Transverse colon (tissue), 4 donors: ENCODE measurements around the gene ONECUT1. TPM values are rescaled to one million over a fixed set of nuclear protein-coding genes. Genes with fewer than 3 reads are reported as not detected.

ENCODE experiments used
- DNase-seq: peaks from one replicate; pipeline ENCODE4 v3.0.0-alpha.2; 2019
- H3K27ac ChIP-seq, 4 donors: fragments of 200-600 bp; sonication (generic); 2 replicates each; pipeline ENCODE4 v1.5.1; 2016 to 2018; ENCODE audit warnings: inconsistent platforms in 4 of 4
- H3K27me3 ChIP-seq: fragments of 200-600 bp; sonication (generic); 2 replicates; pipeline ENCODE4 v1.5.1; 2017; ENCODE audit warnings: inconsistent platforms
- H3K36me3 ChIP-seq, 4 donors: fragments of 200-600 bp; sonication (generic); 2 replicates each; pipeline ENCODE4 v1.5.1; 2017 to 2019; ENCODE audit warnings: inconsistent platforms in 4 of 4
- H3K4me1 ChIP-seq, 4 donors: fragments of 200-600 bp; sonication (generic); 2 replicates each; pipeline ENCODE4 v1.5.1; 2017 to 2020; ENCODE audit warnings: inconsistent platforms in 4 of 4
- H3K4me3 ChIP-seq, 4 donors: fragments of 200-600 bp; sonication (generic); 1 replicate in 1 of 4; 2 replicates in 3 of 4; pipeline versions ENCODE4 v1.5.1 to v1.6.1; 2017 to 2019; ENCODE audit warnings: inconsistent platforms in 4 of 4
- H3K9me3 ChIP-seq, 2 donors: fragments of 200-600 bp; sonication (generic); 2 replicates each; pipeline ENCODE4 v1.5.1; 2017 to 2019; ENCODE audit warnings: inconsistent platforms in 2 of 2
- CTCF ChIP-seq, 5 experiments: fragments of 200-600 bp in 3 of 5; fragments of 450-650 bp in 2 of 5; sonication (generic) in 3 of 5; IDR thresholded peaks; 1 replicate in 2 of 5; 2 replicates in 3 of 5; pipeline ENCODE4 v1.5.1; 2016 to 2017; ENCODE audit warnings: antibody characterized with exemption in 5 of 5, inconsistent platforms in 3 of 5, mild to moderate bottlenecking in 2 of 5, moderate library complexity in 1 of 5
- EP300 ChIP-seq: sonication (generic); formaldehyde crosslinking; IDR thresholded peaks from one replicate; pipeline ENCODE4 v1.6.1; 2017; ENCODE audit warnings: antibody characterized with exemption, low read depth
- POLR2A ChIP-seq: fragments of 450-650 bp; IDR thresholded peaks from one replicate; pipeline ENCODE4 v1.6.1; 2016; ENCODE audit warnings: antibody characterized with exemption, mild to moderate bottlenecking, moderate library complexity
- POLR2AphosphoS5 ChIP-seq, 3 donors: sonication (generic); formaldehyde crosslinking; IDR thresholded peaks; one replicate each; pipeline ENCODE4 v1.6.1; 2016; ENCODE audit warnings: antibody characterized with exemption in 3 of 3
- WGBS, 2 donors: methylation state at CpG; one replicate each; pipeline ENCODE4 v1.1.5; 2018; ENCODE audit warnings: low coverage in 1 of 2; 5-methylcytosine and 5-hydroxymethylcytosine counted together
- in situ Hi-C, 4 donors: fragments of 200-750 bp; cut with MboI; loops; one replicate each; pipeline versions ENCODE4 v1.15.0 to v1.15.1; 2017; ENCODE audit warnings: low sequenced_read_pairs in 3 of 4, low pct_ligation_motif_present in 1 of 4, low pct_unique_long_range_greater_than_20kb in 1 of 4
- intact Hi-C: fragments of 100-400 bp; cut with DNase I; formaldehyde crosslinking; loops from one replicate; pipeline ENCODE4 v1.15.1; 2023; ENCODE audit warnings: low total_unique reads
- total RNA-seq, 4 donors: library from RNA; depleted of rRNA; stranded (reverse); fragments of >200 nt; gene quantifications; one replicate each; pipeline ENCODE4 v1.1.0, GENCODE V29; 2016

Gene ONECUT1
- total RNA-seq, 4 donors from 2014 or later, result 0.64 TPM; not detected in 3

- H3K27me3 ChIP-seq, result no peaks in the 10 kb centered on the region
- TF ChIP-seq POLR2A (no peak), EP300 (no peak), POLR2AphosphoS5 (IDR thresholded peaks at IDR 0.05) (no peak), CTCF (IDR thresholded peaks at IDR 0.05) (no peak)
- in situ Hi-C loops (loop anchor here (5.0 to 25.0 kb wide), 7 partner anchors 120 to 487 kb away; no protein-coding TSS in a partner anchor), intact Hi-C loops (loop anchor here (5.0 kb wide), 1 partner anchor 470 kb away; no protein-coding TSS in a partner anchor)
- H3K4me3 ChIP-seq, result no peak overlapping the region
- peaks cover 0 to 13% (median 5%) of the 10 kb centered on the region in 4 donors for H3K4me1 ChIP-seq
- no peaks in the 10 kb centered on the region for H3K36me3 ChIP-seq
- WGBS, 2 donors, result 81 to 82% methylated on average over 2 of the region's 2 CpGs
- H3K27ac ChIP-seq, result no peak overlapping the region
- no peaks in the 10 kb centered on the region for H3K9me3 ChIP-seq
- DNase-seq, result no peak
Measured at GRCh38 chr15:52731732-52732470, 58.2 kb downstream of the ONECUT1 start.

GRCh38 chr15:52731004-52731403 lies 59.1 kb downstream of the ONECUT1 start:
- H3K4me3 ChIP-seq, result no peak overlapping the region
- no peaks in the 10 kb centered on the region for H3K27me3 ChIP-seq
- in situ Hi-C loops, result loop anchor here (5.0 to 25.0 kb wide), 7 partner anchors 119 to 486 kb away; no protein-coding TSS in a partner anchor
- peaks cover 0 to 13% (median 5%) of the 10 kb centered on the region in 4 donors for H3K4me1 ChIP-seq
- H3K36me3 ChIP-seq, result no peaks in the 10 kb centered on the region
- no peak for DNase-seq
- 63% methylated on average over 3 of the region's 3 CpGs; no CpG with 5 or more reads in 1 of the 2 donors for WGBS, 2 donors
- intact Hi-C loops, result loop anchor here (5.0 kb wide), 1 partner anchor 469 kb away; no protein-coding TSS in a partner anchor
- no peaks in the 10 kb centered on the region for H3K9me3 ChIP-seq
- TF ChIP-seq POLR2A (no peak), EP300 (no peak), CTCF (IDR thresholded peaks at IDR 0.05) (no peak), POLR2AphosphoS5 (IDR thresholded peaks at IDR 0.05) (no peak)
- no peak overlapping the region for H3K27ac ChIP-seq

- Histone ChIP-seq H3K4me1 (peaks cover 0 to 13% (median 5%) of the 10 kb centered on the region in 4 donors), H3K36me3 (no peaks in the 10 kb centered on the region), H3K27me3 (no peaks in the 10 kb centered on the region), H3K4me3 (no peak overlapping the region), H3K9me3 (no peaks in the 10 kb centered on the region), H3K27ac (no peak overlapping the region)
- DNase-seq, result no peak
- in situ Hi-C loops, result loop anchor here (5.0 to 25.0 kb wide), 7 partner anchors 118 to 486 kb away; no protein-coding TSS in a partner anchor
- intact Hi-C loops, result loop anchor here (5.0 kb wide), 1 partner anchor 468 kb away; no protein-coding TSS in a partner anchor
- TF ChIP-seq POLR2AphosphoS5 (IDR thresholded peaks at IDR 0.05) (no peak), POLR2A (no peak), CTCF (IDR thresholded peaks at IDR 0.05) (no peak), EP300 (no peak)
- 51 to 83% methylated on average over 3 to 7 of the region's 7 CpGs for WGBS, 2 donors
Measured at GRCh38 chr15:52730594-52730993, 59.5 kb downstream of the ONECUT1 start.

GRCh38 chr15:52730173-52730572 lies 60.0 kb downstream of the ONECUT1 start:
- intact Hi-C loops, result loop anchor here (5.0 kb wide), 1 partner anchor 468 kb away; no protein-coding TSS in a partner anchor
- H3K27me3 ChIP-seq, result no peaks in the 10 kb centered on the region
- peaks cover 0 to 13% (median 5%) of the 10 kb centered on the region in 4 donors for H3K4me1 ChIP-seq
- no peak for DNase-seq
- H3K9me3 ChIP-seq, result no peaks in the 10 kb centered on the region
- in situ Hi-C loops, result loop anchor here (5.0 to 25.0 kb wide), 7 partner anchors 118 to 485 kb away; no protein-coding TSS in a partner anchor
- H3K27ac ChIP-seq, result peak overlapping the region in 1 of 4 donors; percentile 7
- TF ChIP-seq POLR2A (no peak), CTCF (IDR thresholded peaks at IDR 0.05) (no peak), POLR2AphosphoS5 (IDR thresholded peaks at IDR 0.05) (no peak), EP300 (no peak)
- H3K36me3 ChIP-seq, result no peaks in the 10 kb centered on the region
- WGBS, 2 donors, result 28 to 41% methylated on average over 4 of the region's 4 CpGs
- H3K4me3 ChIP-seq, result no peak overlapping the region
